GM21515 (cell line): ENCODE data around the gene RHCG.

Source experiments
- ATAC-seq: cut with Tn5 transposase; IDR thresholded peaks from one replicate; pipeline ENCODE4 v1.9.1; 2021; ENCODE audit not compliant: unreplicated experiment

Gene RHCG

DNA sequence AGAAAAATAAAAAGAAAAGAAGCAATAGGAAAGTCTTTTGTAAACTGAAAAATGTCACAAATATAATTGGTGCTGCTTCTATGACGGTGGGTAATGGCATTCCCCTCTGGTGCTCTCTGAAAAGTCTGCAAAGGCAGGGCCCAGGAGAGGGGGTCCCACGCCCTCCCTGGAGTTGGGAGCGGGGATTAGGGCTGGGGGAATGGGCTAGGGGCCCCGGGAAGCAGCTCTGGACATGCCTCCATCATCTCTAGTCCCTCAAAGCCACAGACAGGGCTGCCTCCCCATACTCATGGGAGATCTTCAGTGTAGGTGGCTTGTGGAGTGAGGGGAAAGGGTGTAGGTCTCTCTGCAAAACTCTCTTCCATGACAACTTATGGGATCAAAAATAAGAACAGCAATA, 7.8 kb upstream of the RHCG start:
- no peak for ATAC-seq

DNA sequence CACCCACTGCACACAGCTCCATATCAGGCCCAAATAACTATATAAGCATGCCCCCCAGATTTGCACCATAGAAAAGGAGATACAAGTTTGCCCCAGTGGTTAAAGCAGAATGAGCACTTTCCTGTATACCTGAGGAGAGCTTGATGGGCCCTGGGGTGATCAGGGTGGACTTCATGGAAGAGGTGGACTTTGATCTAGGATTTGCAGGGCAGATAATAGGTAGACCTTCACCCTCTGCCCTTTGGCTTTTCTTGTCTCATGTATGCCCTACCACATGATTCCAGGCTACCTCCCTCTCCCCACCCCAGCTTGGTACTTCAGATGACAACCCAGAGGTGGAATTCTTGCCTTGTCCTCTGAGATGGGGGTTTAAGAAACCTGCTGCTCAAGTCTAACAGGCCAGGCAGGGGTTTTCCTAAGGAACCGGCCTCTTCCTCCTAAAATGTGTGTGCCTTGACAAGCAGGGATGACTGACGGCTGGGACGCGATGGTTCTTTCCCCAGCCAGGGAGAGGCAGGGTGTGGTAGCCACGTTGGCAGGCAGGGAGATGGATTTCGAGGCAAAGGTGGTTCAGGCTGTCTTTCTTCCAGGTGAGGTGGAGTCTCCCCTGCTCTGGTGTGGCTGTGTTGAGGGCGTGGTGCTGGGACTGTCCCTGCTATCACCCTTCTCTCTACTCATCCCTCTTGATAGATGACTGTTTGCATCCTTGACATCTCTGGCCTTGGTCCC, 6.6 kb upstream of the RHCG start:
- ATAC-seq: no peak

DNA sequence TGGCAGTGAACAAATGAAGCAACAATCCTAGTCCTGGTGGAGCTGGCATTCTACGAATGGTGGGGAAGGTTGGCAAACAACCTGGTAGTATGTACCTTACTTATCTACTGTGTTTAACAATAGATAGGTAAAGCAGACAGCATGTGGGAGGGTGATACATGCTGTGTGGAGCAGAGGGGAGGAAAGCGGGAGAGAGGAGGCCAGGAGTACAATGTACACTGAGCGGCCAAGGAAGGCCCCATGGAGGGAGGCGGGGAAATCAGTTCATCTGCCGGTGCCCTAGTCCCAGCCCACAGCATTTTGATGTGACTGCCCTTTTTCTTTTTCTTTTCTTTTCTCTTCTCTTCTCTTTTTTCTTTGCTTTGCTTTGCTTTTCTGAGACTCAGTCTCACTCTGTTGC, 5.3 kb upstream of the RHCG start:
- no peak for ATAC-seq

DNA sequence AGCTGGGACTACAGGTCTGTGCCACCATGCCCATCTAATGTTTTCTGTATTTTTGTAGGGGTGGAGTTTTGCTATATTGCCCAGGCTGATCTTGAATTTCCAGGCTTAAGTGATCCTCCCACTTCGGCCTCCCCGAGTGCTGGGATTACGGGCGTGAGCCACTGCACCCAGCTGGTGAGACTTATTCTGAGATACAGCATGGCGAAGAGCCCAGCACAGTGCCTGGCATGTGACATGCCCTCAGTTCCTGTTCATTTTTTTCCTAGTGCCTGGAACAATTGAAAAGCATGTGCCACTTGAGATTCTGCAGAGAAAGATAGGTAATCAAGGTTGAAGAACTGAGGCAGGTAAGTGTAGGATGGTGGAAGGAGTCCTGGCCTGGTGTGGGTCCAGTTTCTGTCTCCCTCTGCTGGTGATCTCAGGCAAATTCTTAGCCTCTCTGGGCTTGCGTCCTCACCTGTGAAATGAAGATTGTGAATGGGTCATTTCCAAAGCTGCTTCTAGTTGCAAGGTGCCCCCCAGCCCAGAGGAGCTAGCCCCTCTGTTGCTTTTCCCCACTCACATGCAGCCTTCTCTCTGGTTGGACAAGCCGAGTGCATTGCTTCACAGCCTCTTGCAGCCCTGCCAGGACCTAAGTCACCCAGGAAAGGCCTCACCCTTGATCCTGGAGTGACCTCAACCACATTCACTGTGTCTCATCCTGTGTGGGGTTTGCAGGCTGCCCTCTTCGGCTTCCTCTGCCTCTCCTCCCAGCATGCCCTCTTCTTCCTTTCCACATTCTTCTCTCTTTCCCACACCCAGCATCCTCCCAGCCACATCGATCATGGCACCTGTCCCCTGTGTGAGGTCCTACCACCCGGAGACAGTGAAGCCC, 4.3 kb upstream of the RHCG start:
- no peak for ATAC-seq

DNA sequence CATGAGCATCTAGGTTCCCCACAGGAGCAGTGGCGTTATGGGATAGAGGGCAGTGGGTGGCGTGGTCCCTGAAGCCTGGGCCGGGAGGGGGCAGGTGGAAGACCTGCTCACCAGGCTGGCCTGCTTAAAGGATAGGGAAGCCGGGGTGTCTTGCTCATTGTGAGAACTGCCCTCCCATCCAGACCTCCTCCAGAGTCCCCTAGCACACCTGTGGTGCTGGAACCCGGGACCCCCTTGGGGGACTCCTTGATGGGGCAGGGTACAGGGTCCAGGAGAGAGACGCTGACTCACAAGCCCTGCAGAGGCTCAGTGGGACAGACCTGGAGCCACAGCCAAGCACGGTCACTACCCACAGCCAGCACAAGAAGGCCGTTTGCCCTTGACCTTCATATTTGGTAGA, 2.8 kb upstream of the RHCG start:
- no peak for ATAC-seq

DNA sequence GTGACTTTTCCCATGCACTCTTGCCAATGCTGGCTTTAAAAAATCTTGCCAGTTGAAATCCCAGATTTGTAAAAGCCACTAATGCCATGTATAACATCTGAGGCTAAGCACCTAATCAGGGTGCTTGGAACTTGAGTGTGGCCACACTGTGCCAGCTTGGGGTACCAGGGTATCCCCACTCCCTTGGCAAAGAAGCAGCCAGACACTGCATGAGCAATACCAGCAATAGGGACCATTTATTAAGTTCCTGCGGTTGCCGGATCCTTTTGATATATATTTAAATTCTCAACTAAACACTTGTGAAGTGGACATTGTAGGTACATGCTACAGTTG, 2.2 kb upstream of the RHCG start:
- no peak for ATAC-seq

DNA sequence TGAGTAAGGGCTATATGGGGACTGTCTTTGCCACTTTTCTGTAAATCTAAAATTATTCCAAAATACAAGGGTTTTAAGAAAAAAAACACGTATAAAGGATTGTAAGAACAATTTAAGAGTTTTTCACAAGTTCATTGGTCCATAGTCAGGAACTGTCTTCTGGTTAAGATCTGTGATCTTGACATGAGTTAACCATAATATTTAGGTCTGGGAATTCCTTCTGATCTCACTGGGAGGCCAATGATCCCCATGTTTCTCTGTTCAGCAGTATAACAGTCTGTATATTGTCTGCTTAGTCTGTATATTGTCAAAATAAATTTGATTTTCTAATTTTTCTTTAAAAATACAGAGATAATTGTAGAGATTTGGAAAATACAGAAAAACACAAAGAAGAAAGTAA, 848 bp upstream of the RHCG start:
- no peak for ATAC-seq

DNA sequence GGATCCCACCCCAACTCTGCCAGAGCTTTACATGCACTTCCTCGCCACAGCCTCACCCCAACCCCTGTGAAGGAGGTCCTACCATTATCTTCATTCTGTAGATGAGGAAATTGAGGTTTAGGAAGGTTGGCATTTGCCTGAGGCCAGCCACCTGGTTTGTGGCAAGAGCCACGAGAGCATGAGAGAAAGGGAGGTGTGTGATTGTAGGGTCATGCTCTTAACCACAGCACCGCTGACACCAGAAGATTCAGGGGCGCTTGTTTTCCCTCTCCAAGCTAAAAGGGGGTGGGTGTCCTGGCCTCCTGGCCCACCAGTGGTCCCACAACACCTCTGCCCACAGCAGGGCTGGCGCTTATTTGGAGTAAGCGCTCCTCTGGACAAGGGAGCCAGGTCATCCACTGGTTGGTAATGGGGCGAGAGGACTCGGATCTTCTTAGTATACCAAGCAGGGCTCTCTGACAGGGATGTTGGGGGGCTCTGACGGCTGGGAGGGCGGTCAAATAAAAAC, 691 bp downstream of the RHCG start:
- ATAC-seq: no peak

DNA sequence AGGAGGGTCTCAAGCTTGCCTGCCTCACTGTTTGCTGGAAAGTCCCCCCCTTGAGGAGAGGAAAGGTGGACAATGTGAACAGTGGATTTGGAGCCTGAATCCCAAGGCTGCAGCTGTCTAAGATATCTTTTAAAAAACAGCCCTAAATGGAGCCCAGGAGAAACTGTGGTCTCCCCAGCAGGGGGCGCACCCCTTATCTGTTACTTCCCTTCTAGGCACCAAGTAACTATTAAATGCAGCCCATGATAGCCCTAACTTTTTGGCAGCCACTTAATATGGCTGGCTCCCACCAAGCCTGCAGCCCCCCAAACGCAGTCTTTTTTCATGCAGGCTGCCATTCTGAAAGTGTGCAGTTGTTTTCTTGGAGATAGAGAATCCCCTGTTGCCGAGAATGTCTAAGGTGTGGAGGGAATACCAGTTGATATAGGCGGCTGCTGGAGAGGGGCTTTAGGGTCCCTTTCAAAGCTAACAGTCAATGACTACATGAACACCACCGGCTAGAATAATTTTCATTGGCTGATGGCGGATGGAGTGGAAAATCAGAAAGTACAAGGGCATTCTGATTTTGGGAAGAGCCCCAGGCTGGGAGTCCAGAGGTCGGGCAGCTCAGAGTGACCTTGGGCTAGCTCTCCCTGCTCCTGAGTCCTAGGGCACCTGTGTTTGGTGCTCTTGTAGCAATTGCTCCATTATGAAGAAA, 1.3 kb downstream of the RHCG start:
- no peak for ATAC-seq

DNA sequence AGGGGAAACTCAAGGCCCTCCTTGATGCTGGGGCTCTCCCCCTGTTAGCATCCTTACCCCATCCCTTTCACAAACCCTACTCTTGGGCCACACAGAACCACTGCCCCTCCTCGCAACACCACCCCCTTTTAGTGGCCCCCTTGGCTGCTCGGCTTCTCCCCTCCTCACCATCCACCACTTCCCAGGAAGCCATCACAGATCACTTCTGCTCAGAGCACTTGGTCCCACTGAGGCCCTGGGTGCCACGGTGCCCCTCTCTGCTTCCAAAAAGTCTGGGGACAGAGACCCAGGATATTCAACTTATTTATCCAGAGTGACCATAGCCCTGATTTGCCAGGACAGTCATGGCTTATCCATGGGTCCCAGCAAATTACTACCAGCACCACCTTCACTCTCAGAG, 2.4 kb downstream of the RHCG start:
- ATAC-seq: no peak

DNA sequence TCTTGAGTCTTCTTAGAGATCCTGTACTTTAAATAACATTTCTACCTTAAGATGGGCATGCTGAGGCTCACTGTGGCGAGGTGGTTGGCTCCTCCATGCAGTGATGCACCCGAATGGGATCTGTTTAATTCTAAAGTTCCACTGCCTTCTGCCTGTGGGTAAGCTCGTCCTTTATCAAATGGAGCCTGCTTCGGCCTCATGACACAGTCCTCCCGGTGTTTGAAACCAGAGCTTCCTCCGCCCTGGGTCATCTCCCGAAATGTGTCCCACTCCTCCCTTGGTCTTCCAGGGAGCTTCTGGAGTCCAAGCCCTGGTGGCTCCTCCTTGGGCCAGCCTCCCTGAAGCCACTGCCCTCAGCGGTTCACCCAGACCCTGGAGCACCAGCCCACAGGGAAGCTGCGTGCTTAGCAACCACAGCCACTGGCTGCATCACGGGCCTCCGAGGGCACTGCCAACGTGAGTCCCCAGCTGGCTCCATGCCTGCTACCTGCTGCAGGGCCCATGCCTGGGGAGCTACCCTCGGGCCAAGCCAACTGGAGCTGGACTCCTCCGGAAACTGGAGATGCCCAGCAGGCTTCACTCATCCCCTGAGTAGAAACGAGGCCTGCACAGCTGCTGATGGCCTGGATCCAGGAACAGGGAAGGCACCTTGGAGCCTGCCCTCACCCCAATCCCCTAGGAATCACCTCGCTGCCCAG, 3.3 kb downstream of the RHCG start:
- no peak for ATAC-seq

DNA sequence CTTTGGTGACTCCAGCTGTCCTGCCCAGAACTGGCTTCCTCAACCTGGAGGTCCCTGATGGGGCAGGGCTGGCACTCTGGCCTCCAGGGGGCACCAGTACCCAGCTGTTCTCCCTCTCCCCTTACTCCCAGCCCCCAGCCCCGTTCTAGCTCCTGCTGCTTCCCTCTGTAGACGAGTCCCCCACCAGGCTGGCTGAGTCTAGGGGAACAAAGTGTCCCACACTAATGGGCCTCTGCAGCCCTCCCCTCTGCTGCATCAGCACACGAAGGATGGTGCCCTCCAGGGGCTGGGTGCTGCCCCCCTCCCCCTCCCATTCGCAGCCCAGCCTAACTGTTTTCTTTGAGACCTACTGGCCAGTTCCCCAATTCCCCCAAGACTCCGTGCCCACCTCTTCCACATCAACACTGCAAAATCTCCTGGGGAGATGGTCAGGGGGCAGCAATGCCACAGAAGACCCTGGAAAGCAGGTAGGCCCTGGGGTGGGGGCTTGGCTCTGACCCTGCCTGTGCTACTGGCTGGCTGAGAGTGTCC, 4.2 kb downstream of the RHCG start:
- no peak for ATAC-seq

DNA sequence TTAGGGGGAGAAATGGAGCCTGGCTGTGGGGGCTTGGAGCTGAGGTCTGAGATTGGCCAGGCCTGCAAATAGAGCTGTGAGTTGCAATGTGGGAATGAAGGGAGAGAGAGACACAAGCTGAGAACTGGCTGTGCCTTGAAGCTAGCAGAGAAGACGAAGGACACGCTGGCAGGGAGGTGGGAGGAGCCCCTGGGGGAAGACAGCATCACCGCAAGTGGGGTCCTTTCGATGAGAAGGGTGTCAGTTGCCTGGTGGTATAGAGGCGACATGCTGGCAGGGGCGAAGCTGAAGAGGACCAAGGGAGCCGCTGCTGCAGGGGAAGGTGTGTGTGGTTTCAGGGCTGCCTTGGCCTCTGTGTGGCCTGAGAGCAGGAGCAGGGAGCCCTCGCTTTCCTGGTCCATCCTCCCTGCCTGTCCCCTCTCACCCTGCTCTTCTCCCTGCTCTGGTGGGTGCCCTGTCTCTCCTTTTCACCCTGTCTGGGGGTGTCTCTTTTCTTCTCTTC, 5.5 kb downstream of the RHCG start:
- ATAC-seq: no peak

DNA sequence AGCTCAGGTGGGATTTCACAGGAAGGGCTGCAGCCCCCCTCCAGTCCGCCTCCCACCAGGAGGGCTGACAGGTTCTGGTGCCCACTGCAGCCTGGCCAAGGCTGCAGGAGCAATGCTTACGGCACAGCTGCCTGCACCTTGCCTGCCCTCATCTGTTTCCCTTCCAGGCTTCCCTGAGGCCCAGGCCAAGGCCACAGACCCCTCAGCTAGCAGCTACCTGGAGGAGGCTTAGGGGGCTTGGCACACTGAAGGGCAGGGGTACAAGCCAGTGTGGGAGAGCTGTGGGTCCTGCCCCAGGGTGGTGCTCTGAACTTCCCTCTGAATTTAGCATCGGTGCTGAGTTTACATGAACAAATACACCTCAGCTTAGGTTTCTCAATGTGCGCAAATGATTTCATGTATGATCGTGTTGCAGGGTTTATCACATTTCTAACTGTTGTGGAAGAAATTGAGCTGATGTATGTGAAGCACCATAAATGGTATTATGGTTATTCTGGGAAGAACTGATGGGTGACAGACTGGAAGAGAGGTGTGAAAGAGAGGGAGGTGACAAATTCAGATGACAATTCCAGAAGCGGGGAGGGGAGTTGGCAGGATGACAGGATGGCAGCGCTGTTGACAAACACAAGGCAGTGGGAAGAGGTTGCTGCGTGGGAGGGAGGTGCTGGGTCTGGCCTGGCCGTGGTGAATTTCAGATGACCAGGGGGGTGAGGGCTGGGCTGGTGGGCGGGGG, 6.1 kb downstream of the RHCG start:
- ATAC-seq: no peak

DNA sequence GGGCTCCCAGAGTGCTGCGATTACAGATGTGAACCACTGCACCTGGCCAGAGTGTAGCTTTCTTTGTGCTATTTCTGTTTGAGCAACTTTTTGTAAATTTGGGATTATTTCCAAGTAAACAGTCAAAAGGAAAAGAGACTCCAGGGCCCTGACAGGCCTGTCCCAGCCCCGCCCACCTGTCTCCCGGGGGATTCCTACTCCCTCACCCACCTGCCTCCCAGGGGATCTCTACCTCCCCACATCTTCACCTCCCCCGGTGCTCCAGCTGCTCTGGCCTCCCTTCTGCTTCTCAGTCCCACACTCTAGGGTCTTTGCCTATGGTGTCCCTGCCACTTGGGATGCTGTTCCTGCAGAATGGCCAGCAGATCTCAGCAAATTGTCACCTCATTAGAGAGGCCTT, 7.0 kb downstream of the RHCG start:
- ATAC-seq: no peak

DNA sequence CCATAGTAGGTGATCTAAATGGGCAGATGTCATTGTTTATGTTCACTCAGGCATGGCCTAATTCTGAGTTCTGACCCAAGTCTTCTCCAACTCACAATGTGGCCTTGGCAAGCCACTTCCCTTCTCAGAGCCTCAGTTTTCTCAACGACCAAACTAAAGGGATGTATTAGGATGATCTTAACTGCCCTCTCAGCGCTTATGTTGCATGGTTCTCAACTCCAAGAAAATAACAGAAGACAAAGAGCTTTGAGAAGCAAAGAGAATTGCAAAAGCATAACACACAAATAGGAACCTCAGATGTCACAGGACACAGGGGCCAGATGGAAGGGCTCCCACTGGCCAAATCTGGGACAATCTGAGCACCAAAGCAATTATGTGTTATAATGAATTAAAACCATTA, 8.6 kb downstream of the RHCG start:
- no peak for ATAC-seq

DNA sequence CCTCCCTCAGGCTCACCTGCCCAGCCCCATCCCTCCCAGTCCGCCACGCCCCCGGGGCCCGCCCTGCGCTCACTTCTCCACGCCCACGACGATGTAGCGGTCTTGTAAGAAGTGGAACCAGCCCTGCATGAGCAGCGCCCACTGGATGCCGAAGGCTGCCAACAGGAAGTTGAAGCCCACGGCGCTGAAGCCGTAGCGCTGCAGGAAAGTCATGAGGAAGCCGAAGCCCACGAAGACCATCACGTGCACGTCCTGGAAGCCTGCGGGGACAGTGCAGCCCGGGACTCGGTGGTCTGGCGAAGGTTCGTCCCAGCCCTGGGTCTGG, 9.7 kb downstream of the RHCG start:
- no peak for ATAC-seq

DNA sequence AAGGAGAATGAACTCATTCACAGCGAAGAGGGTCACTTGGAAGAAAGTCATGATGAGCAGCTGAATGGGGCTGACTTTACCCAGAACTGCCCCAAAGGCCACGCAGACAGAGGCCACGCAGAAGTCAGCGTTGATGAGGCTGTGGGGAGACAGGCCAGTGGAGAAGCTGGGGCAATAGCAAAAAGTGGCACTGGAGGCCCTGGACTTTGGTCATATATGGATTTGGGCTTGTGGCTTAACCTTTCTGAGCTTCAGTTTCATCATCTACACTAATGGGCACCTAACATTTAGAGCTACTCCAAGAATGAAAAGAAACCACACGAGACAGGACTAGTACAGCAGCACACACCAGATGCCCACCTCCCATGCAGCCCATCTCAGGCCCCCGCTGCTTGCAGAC, 13.3 kb downstream of the RHCG start:
- ATAC-seq: no peak

DNA sequence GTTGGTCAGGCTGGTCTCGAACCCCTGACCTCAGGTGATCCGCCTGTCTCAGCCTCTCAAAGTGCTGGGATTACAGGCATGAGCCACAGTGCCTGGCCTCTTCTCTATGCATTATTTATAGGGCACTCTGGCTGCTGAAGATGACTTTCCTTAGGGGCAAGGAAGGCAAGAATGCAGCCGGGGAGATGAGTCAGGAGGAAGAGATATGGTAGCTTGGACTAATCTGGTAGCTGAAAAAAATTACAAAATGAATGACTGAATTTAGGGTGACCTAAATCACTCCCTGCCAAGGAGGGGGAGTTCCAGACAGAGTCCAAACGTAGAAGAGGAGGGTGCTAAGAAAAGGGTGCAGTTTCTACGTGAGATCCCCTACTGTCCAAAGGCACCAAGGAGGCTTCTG, 14.2 kb downstream of the RHCG start:
- ATAC-seq: no peak

DNA sequence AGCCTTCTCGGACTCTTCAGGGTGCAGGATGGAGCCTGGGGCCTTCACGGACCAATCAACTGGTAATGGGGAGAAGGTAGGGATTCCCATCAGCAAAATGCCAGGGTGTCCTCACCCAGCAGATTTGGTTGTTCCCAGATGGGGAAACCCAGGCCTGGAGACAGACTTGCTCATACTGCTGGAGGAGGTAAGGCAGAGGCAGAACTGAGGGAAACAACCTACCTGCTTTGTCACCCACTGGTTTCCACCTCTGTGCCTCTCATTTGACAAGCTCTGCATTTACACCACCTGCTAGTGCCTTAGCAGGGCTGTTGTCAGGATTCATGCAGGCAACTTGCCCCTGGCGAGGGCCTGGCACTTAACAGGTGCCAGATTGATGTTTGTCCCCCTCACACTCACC, 15.9 kb downstream of the RHCG start:
- ATAC-seq: no peak
